ENCODE data around the gene SAMD3.

- no peak for TF ChIP-seq CTCF (IDR thresholded peaks at IDR 0.05)
- no peak for TF ChIP-seq POLR2A (IDR thresholded peaks at IDR 0.05)
Observed at GRCh38 chr6:130158548-130158947, 64.2 kb downstream of the SAMD3 start.

All from transverse colon (tissue), 3 donors.